Measurements from ENCODE around the gene SLC12A5. TPM values are rescaled to one million over a fixed set of nuclear protein-coding genes. Genes with fewer than 3 reads are reported as not detected.

Gene SLC12A5
- total RNA-seq, 2 donors from 2014 or later: not detected

GRCh38 chr20:46035253-46035652, 6.2 kb downstream of the SLC12A5 start:
- TF ChIP-seq CTCF (IDR thresholded peaks at IDR 0.05): no peak
- H3K9me3 ChIP-seq: no peaks in the 10 kb centered on the region
- H3K36me3 ChIP-seq: no peaks in the 10 kb centered on the region
- ATAC-seq (ENCODE audit: insufficient number of reproducible peaks, low FRiP score, low read depth) (no peak), DNase-seq (ENCODE audit: low spot score) (no peak)
- no peaks in the 10 kb centered on the region for H3K4me1 ChIP-seq (ENCODE audit: control insufficient read depth in 1 of 2, low read depth in 2 of 2)
- H3K4me3 ChIP-seq: no peak overlapping the region
- H3K27ac ChIP-seq: no peak overlapping the region
- peaks cover 4% of the 10 kb centered on the region for H3K27me3 ChIP-seq (replicated peaks; ENCODE audit: insufficient read depth)

GRCh38 chr20:46035713-46036112, 6.7 kb downstream of the SLC12A5 start:
- Histone ChIP-seq H3K4me3 (no peak overlapping the region), H3K36me3 (no peaks in the 10 kb centered on the region), H3K27me3 (replicated peaks; ENCODE audit: insufficient read depth) (peaks cover 4% of the 10 kb centered on the region), H3K9me3 (no peaks in the 10 kb centered on the region), H3K27ac (no peak overlapping the region), H3K4me1 (ENCODE audit: control insufficient read depth in 1 of 2, low read depth in 2 of 2) (no peaks in the 10 kb centered on the region)
- ATAC-seq (ENCODE audit: insufficient number of reproducible peaks, low FRiP score, low read depth) (no peak), DNase-seq (ENCODE audit: low spot score) (no peak)
- no peak for TF ChIP-seq CTCF (IDR thresholded peaks at IDR 0.05)

- H3K27me3 ChIP-seq (replicated peaks; ENCODE audit: insufficient read depth): peaks cover 4% of the 10 kb centered on the region
- no peak overlapping the region for H3K4me3 ChIP-seq
Observed at GRCh38 chr20:46036370-46036769, 7.4 kb downstream of the SLC12A5 start.

GRCh38 chr20:46037036-46037435, 8.0 kb downstream of the SLC12A5 start:
- ATAC-seq (ENCODE audit: insufficient number of reproducible peaks, low FRiP score, low read depth): no peak
- Histone ChIP-seq H3K36me3 (no peaks in the 10 kb centered on the region), H3K9me3 (no peaks in the 10 kb centered on the region), H3K27me3 (replicated peaks; ENCODE audit: insufficient read depth) (no peaks in the 10 kb centered on the region), H3K27ac (no peak overlapping the region), H3K4me1 (ENCODE audit: control insufficient read depth in 1 of 2, low read depth in 2 of 2) (no peaks in the 10 kb centered on the region), H3K4me3 (no peak overlapping the region)
- no peak for DNase-seq (ENCODE audit: low spot score)
- TF ChIP-seq CTCF (IDR thresholded peaks at IDR 0.05): no peak

More at GRCh38 chr20:46036370-46036769, 7.4 kb downstream of the SLC12A5 start:
- ATAC-seq (ENCODE audit: insufficient number of reproducible peaks, low FRiP score, low read depth) (no peak), DNase-seq (ENCODE audit: low spot score) (no peak)
- no peaks in the 10 kb centered on the region for H3K36me3 ChIP-seq
- H3K9me3 ChIP-seq: no peaks in the 10 kb centered on the region
- no peak overlapping the region for H3K27ac ChIP-seq
- no peaks in the 10 kb centered on the region for H3K4me1 ChIP-seq (ENCODE audit: control insufficient read depth in 1 of 2, low read depth in 2 of 2)
- no peak for TF ChIP-seq CTCF (IDR thresholded peaks at IDR 0.05)

- Histone ChIP-seq H3K4me3 (no peak overlapping the region), H3K9me3 (no peaks in the 10 kb centered on the region), H3K27me3 (replicated peaks; ENCODE audit: insufficient read depth) (no peaks in the 10 kb centered on the region), H3K27ac (no peak overlapping the region), H3K36me3 (no peaks in the 10 kb centered on the region), H3K4me1 (ENCODE audit: control insufficient read depth in 1 of 2, low read depth in 2 of 2) (no peaks in the 10 kb centered on the region)
- TF ChIP-seq CTCF (IDR thresholded peaks at IDR 0.05): no peak
- ATAC-seq (ENCODE audit: insufficient number of reproducible peaks, low FRiP score, low read depth): no peak
- no peak for DNase-seq (ENCODE audit: low spot score)
Observed at GRCh38 chr20:46040902-46041535, 12.0 kb downstream of the SLC12A5 start.

Data from thoracic aorta (tissue), 2 donors.